GM12892 (cell line): ENCODE data around the gene PTPRN2.

ENCODE experiments used
- DNase-seq: peaks from one replicate; pipeline ENCODE4 v3.0.0; 2011; ENCODE audit not compliant: insufficient read length
- FAIRE-seq: peaks from 2 replicates; lab custom pipeline; 2011; peaks lifted over from hg19 to GRCh38; lab: Jason Lieb, UNC
- POLR2A ChIP-seq: IDR thresholded peaks from 2 replicates; pipeline ENCODE4 v1.6.1; 2011; ENCODE audit warnings: low read depth, low read length, control low read depth
- POLR2AphosphoS5 ChIP-seq: IDR thresholded peaks from 2 replicates; pipeline ENCODE4 v1.6.1; 2011; ENCODE audit warnings: low read depth, low read length, control low read depth
- TAF1 ChIP-seq: IDR thresholded peaks from 2 replicates; pipeline ENCODE4 v1.6.1; 2011; ENCODE audit warnings: low read depth, mild to moderate bottlenecking, control low read depth, low read length, borderline replicate concordance

Gene PTPRN2

DNA sequence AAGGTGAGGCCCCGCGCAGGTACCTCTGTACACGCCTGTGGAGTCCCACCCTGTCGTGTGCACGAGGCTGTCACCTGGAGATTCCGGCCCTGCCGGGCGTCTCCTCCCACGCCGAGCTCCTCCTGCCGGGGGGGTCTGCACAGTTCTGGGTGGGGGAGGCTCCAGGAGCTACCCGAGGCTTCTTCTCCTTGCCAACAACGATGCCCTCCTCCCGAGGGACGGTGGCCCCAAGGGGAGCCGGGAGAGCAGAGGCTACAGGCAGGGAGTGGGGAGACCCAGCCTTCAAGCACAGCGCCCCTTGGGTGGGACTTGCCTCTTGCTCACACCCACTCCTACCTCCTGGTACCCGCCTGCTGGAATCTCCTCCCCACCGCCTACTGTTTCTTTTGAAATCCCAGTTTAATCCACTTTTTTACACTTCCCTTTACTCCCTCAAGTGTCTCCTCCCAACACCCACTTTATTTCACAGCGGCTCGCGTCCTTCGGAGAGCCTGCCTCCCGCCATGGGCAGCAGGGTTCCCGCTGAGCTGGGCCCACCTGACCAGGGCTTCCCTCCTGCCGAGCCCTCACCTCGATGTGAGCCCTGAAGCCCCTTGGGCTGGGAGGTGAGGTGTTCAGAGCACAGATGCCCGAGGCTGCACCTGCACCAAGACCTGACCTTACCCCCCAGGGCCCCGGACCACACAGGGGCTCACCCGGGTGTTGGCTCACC lies 912.8 kb downstream of the PTPRN2 start:
- FAIRE-seq (no peak), DNase-seq (no peak)
- no peak for TF ChIP-seq TAF1
- TF ChIP-seq POLR2AphosphoS5 = no peak
- TF ChIP-seq POLR2A = no peak

DNA sequence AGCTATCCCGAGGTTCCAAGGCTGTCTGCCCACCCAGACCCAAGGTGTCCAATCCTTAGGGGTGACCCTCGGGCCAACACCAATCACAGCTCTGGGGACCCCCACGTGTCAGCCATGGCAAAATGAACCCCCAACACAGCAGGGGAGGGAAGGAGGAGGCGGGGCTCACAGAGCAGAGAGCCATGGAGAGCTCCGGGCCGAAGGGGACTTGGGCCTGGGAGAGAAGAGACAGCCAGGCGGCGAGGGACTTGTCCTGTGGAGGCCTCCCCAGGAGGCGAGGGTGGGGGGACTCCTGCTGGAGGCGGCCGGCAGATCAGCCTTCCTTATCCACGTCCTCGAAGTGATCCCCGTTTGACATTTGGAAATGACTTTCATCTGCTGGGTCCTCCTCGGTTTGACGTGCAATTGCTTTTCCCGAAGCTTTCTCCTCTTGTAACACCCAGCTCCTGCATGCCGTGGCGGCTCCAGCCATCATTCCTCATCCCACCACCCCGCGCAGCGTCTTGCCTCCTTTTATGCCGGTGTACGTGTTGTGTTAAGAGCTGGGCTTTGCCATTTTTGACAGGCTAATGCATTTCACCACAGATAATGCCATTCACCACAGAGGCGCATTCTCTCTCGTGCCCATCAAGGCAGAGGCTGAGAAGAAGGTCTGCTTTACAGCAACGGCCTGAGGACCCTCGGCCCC lies 913.5 kb downstream of the PTPRN2 start:
- FAIRE-seq = no peak
- no peak for DNase-seq
- TF ChIP-seq POLR2AphosphoS5 (no peak), POLR2A (no peak), TAF1 (no peak)

DNA sequence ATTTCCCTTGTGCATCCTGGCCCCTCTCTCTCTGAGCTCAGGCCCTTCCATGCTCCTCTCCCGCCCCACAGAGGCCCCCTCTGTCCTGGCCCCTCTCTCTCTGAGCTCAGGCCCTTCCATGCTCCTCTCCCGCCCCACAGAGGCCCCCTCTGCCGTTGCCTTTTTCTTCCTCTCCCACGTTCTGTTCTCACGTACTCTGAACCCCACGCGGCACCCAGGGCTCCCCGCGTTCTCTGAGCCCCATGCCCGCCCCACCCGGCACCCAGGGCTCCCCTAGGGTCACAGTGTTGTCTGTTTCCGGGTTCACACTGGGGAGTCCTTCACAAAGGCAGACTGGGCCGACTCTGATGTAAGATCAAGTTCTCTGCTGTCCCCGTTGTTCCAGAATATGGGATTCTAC lies 914.0 kb downstream of the PTPRN2 start:
- FAIRE-seq = no peak
- no peak for TF ChIP-seq POLR2AphosphoS5
- TF ChIP-seq TAF1 = no peak
- no peak for DNase-seq

DNA sequence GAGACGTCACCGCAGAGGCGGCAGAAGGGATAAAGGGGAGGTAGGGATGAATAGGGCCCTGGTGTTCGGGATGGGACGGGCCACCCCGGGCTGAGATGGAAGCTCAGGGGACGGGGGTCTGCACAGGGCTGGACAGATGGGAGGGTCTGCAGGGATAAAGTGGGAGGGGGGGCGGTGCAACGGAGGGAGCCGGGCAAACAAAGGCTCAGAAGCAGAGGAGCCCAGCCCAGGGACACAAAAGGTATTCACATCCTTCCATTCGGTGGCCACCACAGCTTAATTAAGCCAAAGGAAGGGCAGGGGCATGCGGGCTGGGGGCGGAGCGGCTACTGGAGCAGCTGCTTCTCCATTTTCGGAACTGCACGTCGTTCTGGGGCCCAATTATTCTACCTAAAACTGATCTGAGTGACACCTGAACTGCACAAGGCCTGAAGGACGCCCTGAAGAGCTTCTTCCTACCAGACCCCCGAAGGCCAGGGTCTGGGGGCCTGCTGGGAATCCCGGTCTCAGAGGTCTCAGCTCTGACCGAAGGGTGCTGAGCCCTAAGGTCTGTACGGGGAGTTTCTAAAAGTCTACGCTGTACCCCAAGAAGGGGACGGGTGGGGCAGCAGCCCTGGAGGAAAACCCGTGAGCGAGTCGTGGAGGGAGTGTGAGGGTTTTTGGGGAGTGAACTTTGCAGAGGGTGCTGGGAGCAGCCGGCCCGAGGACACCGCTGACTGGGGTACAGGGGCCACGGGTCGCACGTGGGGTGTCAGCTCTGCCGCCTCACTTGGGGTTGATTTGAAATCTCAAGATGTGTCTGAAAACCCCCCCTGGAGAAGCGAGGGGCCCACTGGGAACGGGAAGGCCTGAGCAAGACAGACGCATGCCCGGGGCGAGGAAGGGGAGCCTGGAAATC lies 916.0 kb downstream of the PTPRN2 start:
- FAIRE-seq = no peak

DNA sequence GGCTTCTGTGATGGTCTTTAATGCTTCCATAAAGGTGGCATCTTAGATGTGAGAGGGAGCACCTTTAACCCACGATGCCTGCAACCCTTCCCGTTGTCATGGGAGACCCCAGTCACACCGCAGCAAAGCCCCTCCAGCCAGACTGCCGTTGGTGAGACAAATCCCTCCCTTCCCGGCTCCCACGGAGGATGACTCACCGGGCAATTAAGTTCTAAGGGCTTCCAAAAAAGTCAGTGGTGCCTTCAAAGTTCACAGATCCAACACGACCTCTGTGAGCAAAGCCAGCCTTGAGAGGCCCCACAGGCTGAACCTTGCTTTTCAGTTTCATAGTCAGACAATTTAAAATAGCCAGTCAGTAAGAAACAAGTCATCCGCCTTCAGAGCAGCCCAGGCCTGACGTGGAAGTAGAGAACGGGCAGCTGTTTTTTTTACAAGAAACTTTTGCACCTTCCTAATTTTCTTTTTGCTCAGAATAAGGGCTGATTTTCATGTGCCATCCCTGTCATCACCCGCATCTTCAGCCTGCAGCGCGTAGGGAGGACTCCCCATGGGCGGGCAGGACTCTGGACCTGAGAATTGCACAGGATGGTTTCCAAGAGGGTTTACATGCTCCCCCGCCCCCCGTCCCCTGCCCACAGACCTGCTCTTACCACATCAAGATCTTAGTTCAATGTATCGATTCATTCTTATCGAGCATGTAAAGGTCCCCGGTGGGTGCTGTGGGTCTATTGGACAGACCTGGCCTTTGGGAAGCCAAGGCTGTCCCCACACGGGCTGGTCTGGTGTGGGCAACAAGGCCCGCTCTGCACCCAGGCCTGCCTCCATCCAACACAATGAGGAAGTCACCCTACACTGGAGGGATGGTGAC lies 916.9 kb downstream of the PTPRN2 start:
- FAIRE-seq (no peak), DNase-seq (no peak)
- TF ChIP-seq POLR2AphosphoS5 = no peak
- TF ChIP-seq POLR2A = no peak
- TF ChIP-seq TAF1 = no peak

More for the DNA sequence above, 916.0 kb downstream of the PTPRN2 start:
- no peak for TF ChIP-seq POLR2AphosphoS5
- TF ChIP-seq TAF1 = no peak
- TF ChIP-seq POLR2A = no peak
- no peak for DNase-seq

DNA sequence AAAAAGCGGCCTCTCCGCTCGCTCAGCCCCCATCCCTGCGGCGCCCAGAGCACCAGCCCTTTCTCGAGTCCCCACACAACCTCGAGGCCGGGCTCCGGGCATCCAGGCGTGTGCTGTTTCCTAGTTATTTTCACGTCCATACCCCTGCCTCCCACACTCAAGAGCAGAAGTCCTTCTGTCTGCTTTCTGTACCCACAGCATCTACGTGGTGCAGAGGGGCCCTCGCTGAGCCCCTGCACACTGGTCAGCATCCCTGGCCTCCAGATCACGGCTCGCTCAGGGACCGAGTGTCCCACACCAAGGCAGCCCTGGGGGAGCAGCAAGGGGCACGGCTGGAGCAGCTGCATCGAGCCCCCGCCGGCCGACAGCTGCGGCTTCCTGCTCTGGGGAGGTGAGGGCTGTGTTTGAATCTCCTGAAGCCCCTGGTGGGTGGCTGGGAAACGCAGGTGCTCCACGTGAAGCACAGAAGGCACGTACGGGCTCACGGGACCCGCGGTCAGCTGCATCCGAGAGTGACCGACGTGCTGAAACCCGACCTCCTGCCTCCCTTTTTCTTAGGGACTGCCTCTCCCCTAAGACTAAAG lies 917.8 kb downstream of the PTPRN2 start:
- FAIRE-seq (no peak), DNase-seq (no peak)
- TF ChIP-seq POLR2A = no peak
- TF ChIP-seq POLR2AphosphoS5 = no peak
- no peak for TF ChIP-seq TAF1

DNA sequence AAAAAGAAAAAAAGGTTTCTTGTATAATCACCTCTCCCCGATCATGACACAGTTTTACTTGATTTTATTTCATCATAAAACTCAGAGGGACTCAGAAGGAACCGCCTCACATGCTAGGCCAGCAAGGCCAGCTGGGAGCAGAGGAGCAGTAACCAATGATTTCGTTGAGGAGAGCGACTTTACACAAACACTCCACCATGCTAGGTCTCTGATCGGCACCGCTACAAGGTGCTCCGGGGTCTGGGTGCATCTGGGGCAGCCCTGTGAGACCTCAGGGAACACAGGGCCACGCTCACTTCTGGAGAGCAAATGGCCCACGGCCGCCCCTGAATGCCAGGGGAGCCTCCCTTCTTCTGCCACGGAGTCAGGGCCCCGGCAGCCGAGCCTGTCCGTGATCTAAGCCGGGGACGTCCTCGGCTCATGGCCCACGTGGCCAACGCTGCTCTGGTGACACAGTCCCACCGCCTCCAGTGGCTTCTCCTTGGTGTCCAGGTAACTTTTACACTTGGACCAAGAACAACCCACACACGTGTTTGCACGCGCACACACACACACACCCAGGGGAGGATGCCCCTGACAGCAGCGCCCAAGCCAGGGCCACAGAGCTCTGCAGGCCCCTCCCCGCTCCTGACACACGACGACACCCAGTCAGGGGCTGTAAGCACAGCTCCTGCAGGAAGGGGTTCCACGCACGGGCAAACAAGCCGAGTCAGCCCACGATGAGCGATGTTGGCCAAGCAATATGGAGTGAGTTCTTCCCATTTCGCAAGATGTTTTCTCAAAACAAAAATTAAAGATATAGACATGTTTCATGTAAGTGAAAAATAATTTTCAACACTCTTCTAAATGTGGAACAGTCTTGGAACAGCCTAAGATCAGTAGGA lies 918.5 kb downstream of the PTPRN2 start:
- TF ChIP-seq POLR2AphosphoS5 = no peak
- TF ChIP-seq POLR2A = no peak
- TF ChIP-seq TAF1 = no peak
- DNase-seq (no peak), FAIRE-seq (no peak)

DNA sequence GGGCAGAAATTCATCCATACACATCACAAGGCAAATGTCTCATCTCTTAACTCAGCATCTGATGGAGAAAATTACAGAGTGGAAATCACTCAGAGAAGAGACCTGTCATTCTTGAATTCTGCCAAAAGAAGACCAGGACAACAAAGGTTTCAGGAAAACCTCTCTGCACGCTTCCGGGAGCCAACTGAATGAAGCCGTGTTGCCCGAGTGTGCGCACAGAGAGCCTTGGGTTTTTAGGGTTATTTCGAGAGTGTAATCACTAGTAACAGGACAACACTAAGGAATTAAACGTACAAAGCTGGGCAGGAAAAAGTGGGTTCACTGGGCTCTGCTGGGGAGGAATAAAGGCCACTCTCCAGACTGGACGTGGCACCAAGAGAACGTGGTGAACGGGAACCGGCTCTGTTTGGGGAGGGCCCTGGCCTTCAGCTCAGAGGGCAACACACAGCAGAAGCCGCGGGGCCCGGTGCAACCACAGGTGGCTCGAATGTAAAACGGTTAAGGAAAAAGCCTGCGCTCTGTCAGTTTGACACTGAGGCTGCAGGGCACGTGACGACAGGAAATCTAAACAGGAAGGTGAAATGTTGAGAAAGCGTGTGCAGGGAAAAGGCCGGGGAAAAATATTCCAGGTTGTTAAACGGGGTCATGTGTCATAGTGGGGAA lies 919.3 kb downstream of the PTPRN2 start:
- DNase-seq = no peak
- TF ChIP-seq POLR2A = no peak
- TF ChIP-seq POLR2AphosphoS5 = no peak
- TF ChIP-seq TAF1 = no peak
- FAIRE-seq = no peak

DNA sequence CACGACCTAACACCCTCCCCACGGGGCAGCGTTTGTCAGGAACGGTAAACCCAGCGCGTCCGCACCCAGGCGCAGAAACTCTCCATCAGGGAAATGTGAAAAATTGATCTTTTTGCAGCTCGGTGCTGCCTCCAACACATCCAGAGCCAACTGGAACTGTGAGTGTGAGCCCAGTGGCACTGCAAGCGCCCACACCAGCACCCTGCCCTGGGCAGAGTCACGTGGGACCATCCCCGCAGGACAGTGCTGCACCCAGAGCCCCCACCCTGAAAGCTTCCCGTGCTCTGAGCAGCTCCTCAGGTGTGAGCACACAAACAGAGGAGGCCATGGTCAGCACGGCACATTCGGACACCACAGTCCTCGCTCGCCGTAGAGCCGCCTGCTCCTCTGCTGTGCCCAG lies 919.9 kb downstream of the PTPRN2 start:
- TF ChIP-seq TAF1 = no peak
- no peak for TF ChIP-seq POLR2AphosphoS5
- TF ChIP-seq POLR2A = no peak
- DNase-seq (no peak), FAIRE-seq (no peak)
